Liver (tissue), 3 donors: ENCODE results near the gene SCO2.
A peak's percentile ranks its signal among the peaks of the same experiment; 100 is the strongest.

Experiments used
- EGR1 ChIP-seq, 2 donors: IDR thresholded peaks; 2 replicates each; pipeline ENCODE4 v1.6.1; 2016 to 2018; ENCODE audit warnings: antibody characterized with exemption in 2 of 2, low read depth in 2 of 2
- GABPA ChIP-seq, 2 donors: IDR thresholded peaks in 1 of 2; conservative IDR thresholded peaks in 1 of 2; 2 replicates each; pipeline ENCODE4 v1.6.1; 2016; ENCODE audit warnings: antibody characterized with exemption in 2 of 2, mild to moderate bottlenecking in 1 of 2, moderate library complexity in 1 of 2
- JUND ChIP-seq, 2 donors: IDR thresholded peaks; 2 replicates each; pipeline ENCODE4 v1.6.1; 2016; ENCODE audit warnings: antibody characterized with exemption in 2 of 2
- RAD21 ChIP-seq, 2 donors: IDR thresholded peaks; 2 replicates each; pipeline ENCODE4 v1.6.1; 2016; ENCODE audit warnings: antibody characterized with exemption in 2 of 2, mild to moderate bottlenecking in 2 of 2
- YY1 ChIP-seq: IDR thresholded peaks from 2 replicates; pipeline ENCODE4 v1.6.1; 2016; ENCODE audit warnings: antibody characterized with exemption, mild to moderate bottlenecking
- TF ChIP-seq, protein P1 (sequence below): fragments of 150-350 bp; IDR thresholded peaks from 2 replicates; pipeline ENCODE4 v1.5.1; 2017; ENCODE audit warnings: improper control_type of control experiment, low read depth, low read length; ENCODE audit not compliant: missing input control
- TF ChIP-seq, protein P2 (sequence below): IDR thresholded peaks from 2 replicates; pipeline ENCODE4 v1.6.1; 2016; ENCODE audit warnings: antibody characterized with exemption
- TF ChIP-seq, protein P3 (sequence below): IDR thresholded peaks from 2 replicates; pipeline ENCODE4 v1.6.1; 2016; ENCODE audit warnings: antibody characterized with exemption
- donor health status: healthy.
- donor health status: healthy.

DNA sequence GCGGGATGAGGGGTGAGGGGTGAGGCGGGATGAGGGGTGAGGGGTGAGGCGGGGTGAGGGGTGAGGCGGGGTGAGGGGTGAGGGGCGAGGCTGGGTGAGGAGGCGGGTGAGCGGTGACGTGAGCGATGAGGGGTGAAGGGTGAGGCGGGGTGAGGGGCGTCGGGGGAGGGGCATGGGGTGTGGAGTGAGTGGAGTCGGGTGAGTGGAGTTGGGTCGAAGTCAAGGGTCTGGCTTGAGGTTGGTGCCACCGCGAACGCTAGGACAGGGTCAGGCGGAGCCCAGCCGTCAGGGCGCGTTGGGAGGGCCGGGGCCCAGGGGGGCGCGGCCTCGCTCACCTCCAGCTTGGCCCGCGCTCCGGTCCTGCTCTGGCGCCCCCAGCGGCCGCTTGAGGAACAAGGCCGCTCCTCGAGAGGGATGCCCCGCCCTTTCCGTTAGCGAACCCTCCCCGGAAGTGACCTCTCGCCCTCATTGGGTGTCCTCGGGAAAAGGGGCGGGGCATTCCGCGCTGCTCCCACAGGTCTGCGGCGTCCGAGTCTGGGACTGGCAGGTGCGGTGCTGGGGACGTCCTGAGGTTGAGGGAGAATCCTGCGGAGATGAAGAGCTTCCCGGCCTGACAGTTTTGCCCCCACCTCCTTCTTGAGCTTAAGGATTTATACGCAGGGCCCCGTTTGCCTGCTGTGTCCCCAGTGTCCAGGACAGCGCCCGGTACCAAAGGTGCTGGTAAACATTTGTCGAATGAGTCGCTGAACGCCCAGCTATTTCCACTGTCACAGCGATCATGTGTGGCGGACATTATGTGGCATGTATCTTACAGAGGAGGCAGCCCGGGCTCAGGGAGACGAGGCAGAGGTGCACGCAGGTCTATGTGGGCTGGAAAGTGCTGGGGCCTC lies 37.4 kb upstream of the SCO2 start, which contains the start of gene SYCE3:
- TF ChIP-seq, protein P1, sequence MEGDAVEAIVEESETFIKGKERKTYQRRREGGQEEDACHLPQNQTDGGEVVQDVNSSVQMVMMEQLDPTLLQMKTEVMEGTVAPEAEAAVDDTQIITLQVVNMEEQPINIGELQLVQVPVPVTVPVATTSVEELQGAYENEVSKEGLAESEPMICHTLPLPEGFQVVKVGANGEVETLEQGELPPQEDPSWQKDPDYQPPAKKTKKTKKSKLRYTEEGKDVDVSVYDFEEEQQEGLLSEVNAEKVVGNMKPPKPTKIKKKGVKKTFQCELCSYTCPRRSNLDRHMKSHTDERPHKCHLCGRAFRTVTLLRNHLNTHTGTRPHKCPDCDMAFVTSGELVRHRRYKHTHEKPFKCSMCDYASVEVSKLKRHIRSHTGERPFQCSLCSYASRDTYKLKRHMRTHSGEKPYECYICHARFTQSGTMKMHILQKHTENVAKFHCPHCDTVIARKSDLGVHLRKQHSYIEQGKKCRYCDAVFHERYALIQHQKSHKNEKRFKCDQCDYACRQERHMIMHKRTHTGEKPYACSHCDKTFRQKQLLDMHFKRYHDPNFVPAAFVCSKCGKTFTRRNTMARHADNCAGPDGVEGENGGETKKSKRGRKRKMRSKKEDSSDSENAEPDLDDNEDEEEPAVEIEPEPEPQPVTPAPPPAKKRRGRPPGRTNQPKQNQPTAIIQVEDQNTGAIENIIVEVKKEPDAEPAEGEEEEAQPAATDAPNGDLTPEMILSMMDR: peak; percentile 96
- TF ChIP-seq YY1: peak; percentile 49
- TF ChIP-seq, protein P2, sequence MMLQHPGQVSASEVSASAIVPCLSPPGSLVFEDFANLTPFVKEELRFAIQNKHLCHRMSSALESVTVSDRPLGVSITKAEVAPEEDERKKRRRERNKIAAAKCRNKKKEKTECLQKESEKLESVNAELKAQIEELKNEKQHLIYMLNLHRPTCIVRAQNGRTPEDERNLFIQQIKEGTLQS: no peak
- TF ChIP-seq RAD21 (IDR thresholded peaks at IDR 0.05): peak; percentile 75 to 82
- peak; percentile 66 to 92 for TF ChIP-seq GABPA (IDR thresholded peaks at IDR 0.05 in 1 of 2, conservative IDR thresholded peaks at IDR 0.05 in 1 of 2)
- TF ChIP-seq JUND (IDR thresholded peaks at IDR 0.05): no peak
- TF ChIP-seq, protein P3, sequence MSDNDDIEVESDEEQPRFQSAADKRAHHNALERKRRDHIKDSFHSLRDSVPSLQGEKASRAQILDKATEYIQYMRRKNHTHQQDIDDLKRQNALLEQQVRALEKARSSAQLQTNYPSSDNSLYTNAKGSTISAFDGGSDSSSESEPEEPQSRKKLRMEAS: no peak
- TF ChIP-seq EGR1 (IDR thresholded peaks at IDR 0.05; ENCODE audit: low read depth in 2 of 2): peak in 1 of 2 donors; percentile 51
